Measurements from ENCODE around the gene NLRC3.

NLRC3 gene

DNA sequence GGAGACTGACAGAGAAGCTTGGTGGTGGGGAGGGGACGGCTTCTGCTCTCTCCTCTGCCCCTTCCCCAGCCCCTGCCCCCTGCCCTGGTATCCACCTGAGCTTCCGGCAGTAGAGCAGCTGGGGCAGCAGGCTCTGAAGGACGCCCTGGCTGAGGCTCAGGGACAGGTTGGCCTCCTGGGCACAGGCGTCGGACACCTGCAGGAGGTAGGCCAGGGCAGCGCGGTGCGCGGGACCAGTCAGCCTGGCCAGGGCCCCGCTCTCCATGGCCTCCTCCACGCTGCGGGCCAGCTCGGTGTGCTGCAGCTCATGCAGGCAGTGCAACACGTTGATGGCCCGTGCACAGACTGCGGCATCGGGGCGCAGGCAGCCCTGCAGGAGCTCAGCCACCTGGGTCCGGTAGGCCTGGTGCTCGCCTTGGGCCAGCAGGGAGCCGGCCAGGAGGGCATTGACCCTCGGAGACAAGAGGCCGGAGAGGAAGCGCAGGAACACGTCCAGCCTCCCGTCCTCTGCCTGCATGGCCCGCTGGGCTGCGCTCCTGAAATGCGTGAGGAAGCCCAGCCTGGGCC lies 14.2 kb downstream of the NLRC3 start:
- DNase-seq (ENCODE audit: insufficient read length, low spot score) (no peak), FAIRE-seq (no peak)
- TF ChIP-seq, protein P1, sequence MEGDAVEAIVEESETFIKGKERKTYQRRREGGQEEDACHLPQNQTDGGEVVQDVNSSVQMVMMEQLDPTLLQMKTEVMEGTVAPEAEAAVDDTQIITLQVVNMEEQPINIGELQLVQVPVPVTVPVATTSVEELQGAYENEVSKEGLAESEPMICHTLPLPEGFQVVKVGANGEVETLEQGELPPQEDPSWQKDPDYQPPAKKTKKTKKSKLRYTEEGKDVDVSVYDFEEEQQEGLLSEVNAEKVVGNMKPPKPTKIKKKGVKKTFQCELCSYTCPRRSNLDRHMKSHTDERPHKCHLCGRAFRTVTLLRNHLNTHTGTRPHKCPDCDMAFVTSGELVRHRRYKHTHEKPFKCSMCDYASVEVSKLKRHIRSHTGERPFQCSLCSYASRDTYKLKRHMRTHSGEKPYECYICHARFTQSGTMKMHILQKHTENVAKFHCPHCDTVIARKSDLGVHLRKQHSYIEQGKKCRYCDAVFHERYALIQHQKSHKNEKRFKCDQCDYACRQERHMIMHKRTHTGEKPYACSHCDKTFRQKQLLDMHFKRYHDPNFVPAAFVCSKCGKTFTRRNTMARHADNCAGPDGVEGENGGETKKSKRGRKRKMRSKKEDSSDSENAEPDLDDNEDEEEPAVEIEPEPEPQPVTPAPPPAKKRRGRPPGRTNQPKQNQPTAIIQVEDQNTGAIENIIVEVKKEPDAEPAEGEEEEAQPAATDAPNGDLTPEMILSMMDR (IDR thresholded peaks at IDR 0.05; ENCODE audit: insufficient read depth, missing control alignments): no peak

DNA sequence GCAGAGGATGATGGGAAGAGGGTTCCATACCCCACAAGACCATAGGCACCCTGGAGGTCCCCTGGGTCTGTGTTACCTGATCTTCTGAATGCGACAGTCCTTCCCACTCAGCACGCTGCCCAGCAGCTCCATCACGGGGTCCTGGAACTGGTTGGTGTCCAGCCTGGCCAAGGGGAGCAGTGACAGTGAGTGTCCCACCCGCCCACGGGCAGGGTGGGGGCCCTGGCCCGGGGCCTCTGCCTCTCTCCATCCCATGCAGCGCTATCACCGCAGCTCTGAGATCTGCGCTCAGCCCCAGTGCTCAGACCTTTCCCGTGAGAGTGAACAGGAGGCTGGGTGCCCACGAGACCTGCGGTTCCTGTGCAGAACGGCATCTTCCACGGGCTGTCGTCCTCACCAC lies 15.6 kb downstream of the NLRC3 start:
- no peak for DNase-seq (ENCODE audit: insufficient read length, low spot score)

DNA sequence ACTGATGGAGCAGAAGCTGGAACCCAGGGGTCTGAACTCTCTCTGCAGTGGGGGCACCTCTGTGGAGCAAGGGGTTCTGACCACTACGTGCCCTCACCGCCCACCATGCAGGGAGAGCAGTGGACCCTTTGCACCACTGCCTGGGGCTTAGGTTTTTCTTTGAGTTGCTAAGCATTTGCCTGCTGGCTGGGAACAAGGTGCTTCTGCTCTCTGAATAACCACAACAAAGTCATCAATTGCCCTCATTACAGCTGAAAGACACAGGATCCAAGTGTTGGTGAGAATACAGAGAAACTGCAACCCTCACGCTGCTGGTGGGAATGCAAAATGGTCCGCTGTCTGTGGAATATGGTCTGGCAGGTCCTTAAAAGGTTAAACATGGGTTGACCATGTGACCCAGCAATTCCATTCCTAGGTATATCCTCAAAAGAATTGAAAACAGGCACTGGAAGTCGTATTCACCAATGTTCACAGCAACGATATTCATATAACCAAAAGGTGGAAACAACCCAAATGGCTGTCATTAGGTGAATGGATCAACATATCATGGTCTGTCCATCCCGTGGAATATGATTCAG lies 22.8 kb downstream of the NLRC3 start:
- DNase-seq (ENCODE audit: insufficient read length, low spot score) (no peak), FAIRE-seq (no peak)
- TF ChIP-seq, protein P1 (IDR thresholded peaks at IDR 0.05; ENCODE audit: insufficient read depth, missing control alignments): no peak

More for the DNA sequence above, 15.6 kb downstream of the NLRC3 start:
- TF ChIP-seq, protein P1 (IDR thresholded peaks at IDR 0.05; ENCODE audit: insufficient read depth, missing control alignments): no peak
- no peak for FAIRE-seq

DNA sequence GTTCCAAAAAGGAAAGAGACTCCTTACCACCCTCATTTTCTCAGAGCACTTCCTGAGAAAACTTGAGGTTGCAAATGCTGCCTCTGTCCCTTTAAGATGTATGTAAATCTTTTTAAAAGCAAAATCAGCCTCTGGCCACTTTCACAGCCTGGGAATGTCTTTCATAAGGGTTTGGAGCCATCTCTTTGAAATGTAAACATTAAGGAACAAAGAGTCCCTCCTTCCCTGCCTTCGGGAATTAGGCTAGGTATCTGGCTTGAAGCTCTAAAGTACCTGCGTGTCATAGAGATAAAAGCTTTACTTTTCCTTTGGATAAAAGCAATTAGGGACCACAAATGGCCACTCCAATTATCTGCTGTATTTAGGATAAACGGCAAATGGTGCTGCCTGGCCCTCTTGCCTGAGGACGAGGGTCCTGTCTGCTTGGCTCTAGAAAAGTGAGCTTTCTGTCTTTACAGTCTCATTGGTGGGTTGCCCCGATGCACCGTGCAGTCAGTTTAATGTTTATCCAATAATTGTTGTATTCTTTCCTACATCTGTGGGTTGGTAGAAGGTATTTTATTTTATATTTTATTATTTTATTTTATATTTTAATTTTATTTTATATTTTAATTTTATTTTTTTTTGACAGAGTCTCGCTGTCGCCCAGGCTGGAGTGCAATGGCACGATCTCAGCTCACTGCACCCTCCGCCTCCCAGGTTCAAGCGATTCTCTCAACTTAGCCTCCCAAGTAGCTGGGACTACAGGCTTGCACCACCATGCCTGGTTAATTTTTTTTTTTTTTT lies 23.9 kb downstream of the NLRC3 start:
- FAIRE-seq (no peak), DNase-seq (ENCODE audit: insufficient read length, low spot score) (no peak)
- TF ChIP-seq, protein P1 (IDR thresholded peaks at IDR 0.05; ENCODE audit: insufficient read depth, missing control alignments): no peak

DNA sequence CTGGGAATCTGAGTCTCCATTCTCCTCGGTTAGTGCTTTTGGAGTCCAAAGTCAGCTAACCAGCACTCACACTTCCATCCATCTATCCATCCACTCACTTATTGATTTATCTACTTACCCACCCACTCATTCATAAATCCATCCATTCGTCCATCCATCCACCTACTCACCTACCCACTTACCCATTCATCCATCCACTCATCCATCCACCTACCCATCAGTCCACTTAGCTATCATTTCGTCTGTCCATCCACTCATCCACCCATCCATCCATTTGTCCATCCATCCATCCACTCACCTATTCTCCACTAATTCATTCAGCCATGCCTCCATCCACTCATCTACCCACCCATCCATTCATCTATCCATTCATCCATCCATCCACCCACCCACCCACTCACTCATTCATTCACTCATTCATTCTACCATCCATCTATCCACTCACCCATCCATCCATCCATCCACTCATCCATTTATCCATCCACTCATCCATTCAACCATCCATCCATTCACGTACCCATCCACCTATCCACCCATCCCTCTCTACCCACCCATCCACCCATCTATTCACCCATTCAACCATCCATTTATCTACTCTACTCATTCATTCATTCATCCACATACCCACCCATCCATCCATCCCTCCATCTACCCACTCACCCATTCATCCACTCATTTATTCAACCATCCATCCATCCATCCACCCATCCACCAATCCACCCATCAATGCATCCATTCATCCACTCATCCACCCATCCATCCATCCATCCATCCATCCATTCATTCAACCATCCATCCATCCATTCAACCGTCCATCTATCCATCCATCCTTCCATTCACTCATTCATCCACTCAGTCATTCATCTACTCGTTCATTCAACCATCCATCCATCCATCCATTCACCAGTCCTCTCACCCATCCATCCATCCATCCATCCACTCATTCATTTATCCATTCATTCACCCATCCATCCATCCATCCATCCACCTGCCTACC lies 26.1 kb downstream of the NLRC3 start:
- TF ChIP-seq, protein P1 (IDR thresholded peaks at IDR 0.05; ENCODE audit: insufficient read depth, missing control alignments): no peak
- no peak for FAIRE-seq
- DNase-seq (ENCODE audit: insufficient read length, low spot score): no peak

DNA sequence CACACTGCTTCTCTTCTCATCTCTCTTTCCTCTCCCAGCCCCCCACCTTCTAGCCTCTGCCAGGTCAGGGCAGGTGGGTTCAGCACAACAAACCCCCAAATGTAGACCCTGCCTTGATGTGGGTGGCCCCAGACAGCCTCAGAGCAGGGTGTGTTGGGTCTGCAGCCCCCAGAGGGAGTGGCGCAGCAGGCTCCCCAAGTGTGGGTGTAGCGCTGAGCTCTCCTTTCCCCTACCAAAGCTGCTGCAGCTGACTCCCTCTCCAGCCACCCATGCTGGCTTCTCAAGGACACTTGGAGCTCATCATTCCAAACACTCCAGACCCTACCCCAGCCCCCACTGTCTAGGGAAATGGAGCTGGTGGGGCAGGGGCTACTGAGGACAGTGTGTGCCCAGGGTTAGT lies 27.3 kb downstream of the NLRC3 start:
- FAIRE-seq: no peak
- TF ChIP-seq, protein P1 (IDR thresholded peaks at IDR 0.05; ENCODE audit: insufficient read depth, missing control alignments): no peak
- DNase-seq (ENCODE audit: insufficient read length, low spot score): no peak

Data from D721Med (cell line).